Testis (tissue), 3 donors: ENCODE data around the gene SND1. TPM values are rescaled to one million over a fixed set of nuclear protein-coding genes. Genes with fewer than 3 reads are reported as not detected.

Source experiments
- DNase-seq: peaks from one replicate; pipeline ENCODE4 v3.0.0-alpha.2; 2019
- H3K27ac ChIP-seq, 2 donors: fragments of 200-600 bp; sonication (generic); one replicate each; pipeline ENCODE4 v1.5.1; 2019
- H3K27me3 ChIP-seq: fragments of 200-600 bp; sonication (generic); one replicate; pipeline ENCODE4 v1.5.1; 2019
- H3K36me3 ChIP-seq: fragments of 200-600 bp; sonication (generic); one replicate; pipeline ENCODE4 v1.5.1; 2017; ENCODE audit warnings: low read depth; ENCODE audit errors: missing control alignments
- H3K4me1 ChIP-seq: fragments of 200-600 bp; sonication (generic); one replicate; pipeline ENCODE4 v1.5.1; 2019
- H3K4me3 ChIP-seq, 2 donors: fragments of 200-600 bp; sonication (generic); one replicate each; pipeline ENCODE4 v1.5.1; 2017 to 2019
- H3K9me3 ChIP-seq: fragments of 200-600 bp; sonication (generic); one replicate; pipeline ENCODE4 v1.5.1; 2017
- CTCF ChIP-seq, 3 experiments: fragments of 450-650 bp in 2 of 3; fragments of 200-600 bp in 1 of 3; sonication (generic) in 1 of 3; IDR thresholded peaks; one replicate each; pipeline ENCODE4 v1.5.1; 2016 to 2019; ENCODE audit warnings: antibody characterized with exemption in 3 of 3, mild to moderate bottlenecking in 2 of 3, moderate library complexity in 1 of 3
- POLR2A ChIP-seq: fragments of 450-650 bp; IDR thresholded peaks from one replicate; pipeline ENCODE4 v1.6.1; 2017; ENCODE audit warnings: antibody characterized with exemption, mild to moderate bottlenecking, moderate library complexity
- WGBS, 2 donors: methylation state at CpG; one replicate each; pipeline ENCODE4 v1.1.5; 2018; 5-methylcytosine and 5-hydroxymethylcytosine counted together
- intact Hi-C: fragments of 100-400 bp; cut with DNase I; formaldehyde crosslinking; loops from one replicate; pipeline ENCODE4 v1.15.1; 2023; ENCODE audit warnings: low total_unique reads
- polyA plus RNA-seq: library from polyadenylated mRNA; stranded (reverse); fragments of 350-450 nt; fragmentation: Illumina TruSeq; extraction: RNeasy Lipid Tissue Mini Kit (QIAGEN cat#74804); gene quantifications from one replicate; pipeline ENCODE4 v1.2.3, GENCODE V29; 2014; ENCODE audit warnings: low read depth, low replicate concordance; ENCODE audit not compliant: insufficient read depth
- total RNA-seq, 2 donors: library from RNA; depleted of rRNA; stranded (reverse); fragments of >200 nt; gene quantifications; one replicate each; pipeline ENCODE4 v1.2.3, GENCODE V29; 2016

Gene SND1
- total and polyA plus RNA-seq, 3 donors from 2014 or later, result 132 to 207 (median 179) TPM

DNA sequence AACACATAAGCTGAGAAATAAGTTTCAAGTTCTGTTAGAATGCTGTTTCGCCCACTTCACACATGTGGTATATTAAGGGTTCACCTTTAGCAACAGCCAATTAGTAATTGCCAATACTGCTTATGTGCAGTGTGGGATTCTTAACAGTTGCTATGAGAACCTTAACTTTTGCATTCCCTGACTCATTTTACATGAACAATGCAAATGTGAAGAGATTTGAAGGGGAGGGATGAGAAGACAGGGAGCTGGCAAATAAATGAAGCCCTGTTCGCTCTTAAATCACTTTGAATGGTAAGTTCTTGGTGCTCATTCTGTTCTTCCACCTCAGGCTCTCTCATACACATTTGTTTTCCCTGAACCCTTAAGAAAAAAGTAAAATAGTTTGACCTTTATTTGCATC lies 296.9 kb downstream of the SND1 start:
- no peak overlapping the region for H3K4me3 ChIP-seq
- no peaks in the 10 kb centered on the region for H3K27me3 ChIP-seq
- no peaks in the 10 kb centered on the region for H3K36me3 ChIP-seq
- H3K4me1 ChIP-seq, result peaks cover 9% of the 10 kb centered on the region
- no peak for DNase-seq
- 76 to 82% methylated on average over 2 of the region's 2 CpGs for WGBS, 2 donors
- H3K9me3 ChIP-seq, result no peaks in the 10 kb centered on the region
- TF ChIP-seq POLR2A, result no peak
- intact Hi-C loops, result no loop called here
- H3K27ac ChIP-seq, result no peak overlapping the region

GRCh38 chr7:127949769-127950222 lies 297.8 kb downstream of the SND1 start:
- Histone ChIP-seq H3K36me3 (no peaks in the 10 kb centered on the region), H3K4me3 (no peak overlapping the region), H3K9me3 (no peaks in the 10 kb centered on the region), H3K27me3 (no peaks in the 10 kb centered on the region), H3K4me1 (peaks cover 12% of the 10 kb centered on the region), H3K27ac (no peak overlapping the region)
- intact Hi-C loops, result no loop called here
- WGBS, 2 donors, result 59 to 67% methylated on average over 1 of the region's 1 CpG
- no peak for DNase-seq
- TF ChIP-seq POLR2A, result no peak
- TF ChIP-seq CTCF (IDR thresholded peaks at IDR 0.05), result no peak

- Histone ChIP-seq H3K27ac (no peak overlapping the region), H3K27me3 (no peaks in the 10 kb centered on the region), H3K4me1 (peaks cover 12% of the 10 kb centered on the region), H3K9me3 (no peaks in the 10 kb centered on the region), H3K4me3 (no peak overlapping the region), H3K36me3 (no peaks in the 10 kb centered on the region)
- TF ChIP-seq CTCF (IDR thresholded peaks at IDR 0.05), result no peak
- TF ChIP-seq POLR2A, result no peak
- intact Hi-C loops, result no loop called here
- DNase-seq, result no peak
- 88 to 94% methylated on average over 6 of the region's 6 CpGs for WGBS, 2 donors
Observed at GRCh38 chr7:127950233-127950935, 298.4 kb downstream of the SND1 start.

- Histone ChIP-seq H3K27ac (no peak overlapping the region), H3K4me1 (peaks cover 12% of the 10 kb centered on the region), H3K27me3 (no peaks in the 10 kb centered on the region), H3K36me3 (no peaks in the 10 kb centered on the region), H3K4me3 (no peak overlapping the region), H3K9me3 (no peaks in the 10 kb centered on the region)
- WGBS, 2 donors, result 86 to 88% methylated on average over 5 of the region's 5 CpGs
- DNase-seq, result no peak
- intact Hi-C loops, result no loop called here
- TF ChIP-seq CTCF (IDR thresholded peaks at IDR 0.05) (no peak), POLR2A (no peak)
Observed at GRCh38 chr7:127953423-127954356, 301.7 kb downstream of the SND1 start.

- Histone ChIP-seq H3K9me3 (no peaks in the 10 kb centered on the region), H3K36me3 (no peaks in the 10 kb centered on the region), H3K27me3 (no peaks in the 10 kb centered on the region), H3K4me3 (no peak overlapping the region), H3K27ac (no peak overlapping the region), H3K4me1 (peaks cover 7% of the 10 kb centered on the region)
- no peak for DNase-seq
- TF ChIP-seq POLR2A (no peak), CTCF (IDR thresholded peaks at IDR 0.05) (no peak)
- intact Hi-C loops, result no loop called here
- 45 to 54% methylated on average over 2 of the region's 2 CpGs for WGBS, 2 donors
Observed at GRCh38 chr7:127954357-127954748, 302.4 kb downstream of the SND1 start.
